HCT116 (cell line): Measurements from ENCODE around the gene CKMT2. TPM values are rescaled to one million over a fixed set of nuclear protein-coding genes. Genes with fewer than 3 reads are reported as not detected.

Source experiments
- ATAC-seq: fragments of 200-7000 bp; cut with Tn5 transposase; 2 replicates; pipeline ENCODE4 v1.9.1; 2020; ENCODE audit warnings: mild to moderate bottlenecking, moderate library complexity
- BruUV-seq: library from RNA; stranded (reverse); fragments of 400-500 nt; replicated peaks from 2 replicates; lab custom pipeline; 2021; lab: Mats Ljungman, UMichigan
- CTCF ChIA-PET: fragments of 300-600 bp; sonication (Branson Sonifier 250); formaldehyde crosslinking; loops from one replicate; lab custom pipeline; 2021; ENCODE audit warnings: antibody characterized with exemption; lab: Charles Lee
- POLR2A ChIA-PET: fragments of 300-600, 350-600 bp; sonication (Branson Sonifier 250); formaldehyde crosslinking; loops from one replicate; lab custom pipeline; 2021; ENCODE audit warnings: antibody characterized with exemption; lab: Charles Lee
- RAD21 ChIA-PET, 2 experiments: fragments of 300-600 bp; sonication (Branson Sonifier 250); formaldehyde crosslinking; loops; one replicate each; lab custom pipeline; 2023; ENCODE audit warnings: low total read pairs in 2 of 2; ENCODE audit not compliant: uncharacterized antibody in 2 of 2, unreplicated experiment in 2 of 2, low non-redundant PET in 1 of 2; lab: Charles Lee
- DNase-seq: peaks from one replicate; pipeline ENCODE4 v3.0.0-alpha.2; 2010; ENCODE audit warnings: low read depth, low spot score
- H2AFZ ChIP-seq: fragments of 200-600 bp; shearing (Covaris generic), sonication (generic); 2 replicates; pipeline ENCODE4 v1.6.1; 2017; ENCODE audit warnings: low read depth, mixed run types, mixed read lengths, antibody characterized with exemption, low read length; ENCODE audit not compliant: poor library complexity, severe bottlenecking
- H3K27ac ChIP-seq: 2 replicates; pipeline ENCODE4 v1.5.1; 2012; ENCODE audit warnings: low read depth, low read length
- H3K27me3 ChIP-seq: fragments of 200-600 bp; sonication (generic); 2 replicates; pipeline ENCODE4 v1.6.1; 2016; ENCODE audit warnings: mixed run types, low read length, mixed read lengths; ENCODE audit not compliant: insufficient read depth
- H3K36me3 ChIP-seq, 2 experiments: fragments of 200-500 bp in 1 of 2; fragments of 200-600 bp in 1 of 2; sonication (Bioruptor generic) in 1 of 2; sonication (generic) in 1 of 2; 2 replicates each; pipeline versions ENCODE4 v1.5.1 to v1.6.1; 2014 to 2016; ENCODE audit warnings: low read length in 2 of 2, inconsistent platforms in 1 of 2, mixed read lengths in 1 of 2, mixed run types in 1 of 2; ENCODE audit not compliant: insufficient read depth in 2 of 2, control insufficient read depth in 1 of 2
- H3K4me1 ChIP-seq, 2 experiments: fragments of 200-600 bp in 1 of 2; sonication (generic) in 1 of 2; 2 replicates each; pipeline versions ENCODE4 v1.5.1 to v1.6.1; 2012 to 2017; ENCODE audit warnings: low read length in 2 of 2, inconsistent platforms in 1 of 2, mild to moderate bottlenecking in 1 of 2, mixed read lengths in 1 of 2, mixed run types in 1 of 2, moderate library complexity in 1 of 2; ENCODE audit not compliant: insufficient read depth in 2 of 2, control insufficient read depth in 1 of 2
- H3K4me2 ChIP-seq: fragments of 200-600 bp; sonication (generic); 2 replicates; pipeline ENCODE4 v1.6.1; 2017; ENCODE audit warnings: mixed run types, low read length, mixed read lengths
- H3K4me3 ChIP-seq, 2 experiments: fragments of 200-600 bp in 1 of 2; sonication (generic) in 1 of 2; replicated peaks in 1 of 2; 2 replicates each; pipeline ENCODE4 v1.5.1; 2011 to 2016; ENCODE audit warnings: low read length in 2 of 2, control low read depth in 1 of 2, low read depth in 1 of 2, mild to moderate bottlenecking in 1 of 2, mixed read lengths in 1 of 2, mixed run types in 1 of 2
- H3K79me2 ChIP-seq: fragments of 200-600 bp; sonication (generic); 2 replicates; pipeline ENCODE4 v1.6.1; 2017; ENCODE audit warnings: mild to moderate bottlenecking, mixed run types, low read length, moderate library complexity, mixed read lengths; ENCODE audit not compliant: insufficient read depth
- H3K9ac ChIP-seq: fragments of 200-600 bp; sonication (generic); 2 replicates; pipeline ENCODE4 v1.6.1; 2016; ENCODE audit warnings: low read length, mixed read lengths
- H3K9me2 ChIP-seq: fragments of 200-600 bp; sonication (generic), shearing (Covaris generic); 2 replicates; pipeline ENCODE4 v1.6.1; 2017; ENCODE audit warnings: mixed run types, mild to moderate bottlenecking, moderate library complexity; ENCODE audit not compliant: insufficient read depth
- H3K9me3 ChIP-seq, 2 experiments: fragments of 200-500 bp in 1 of 2; fragments of 200-600 bp in 1 of 2; sonication (Bioruptor generic) in 1 of 2; sonication (generic) in 1 of 2; 2 replicates each; pipeline ENCODE4 v1.6.1; 2014 to 2017; ENCODE audit warnings: low read length in 2 of 2, mixed read lengths in 2 of 2, inconsistent platforms in 1 of 2, low read depth in 1 of 2, mild to moderate bottlenecking in 1 of 2, mixed run types in 1 of 2, moderate library complexity in 1 of 2; ENCODE audit not compliant: control insufficient read depth in 1 of 2, insufficient read depth in 1 of 2
- H4K20me1 ChIP-seq: fragments of 200-600 bp; sonication (generic), shearing (Covaris generic); 2 replicates; pipeline ENCODE4 v1.6.1; 2017; ENCODE audit warnings: mixed run types, mild to moderate bottlenecking, moderate library complexity; ENCODE audit not compliant: insufficient read depth
- CBX3 ChIP-seq: IDR thresholded peaks from 2 replicates; pipeline ENCODE4 v1.6.1; 2012; ENCODE audit warnings: low read depth
- CTCF ChIP-seq, 3 experiments: fragments of 200-600 bp in 1 of 3; sonication (generic) in 1 of 3; IDR thresholded peaks in 2 of 3; conservative IDR thresholded peaks in 1 of 3; 2 replicates each; pipeline ENCODE4 v1.5.1; 2012 to 2017; ENCODE audit warnings: low read depth in 2 of 3, low read length in 2 of 3, antibody characterized with exemption in 1 of 3, borderline replicate concordance in 1 of 3, control low read depth in 1 of 3, mild to moderate bottlenecking in 1 of 3, mixed read lengths in 1 of 3, mixed run types in 1 of 3, moderate library complexity in 1 of 3; ENCODE audit not compliant: insufficient read depth in 1 of 3
- ELF1 ChIP-seq: IDR thresholded peaks from 2 replicates; pipeline ENCODE4 v1.6.1; 2012; ENCODE audit warnings: low read depth, borderline replicate concordance
- EZH2 ChIP-seq: fragments of 200-600 bp; sonication (generic); IDR thresholded peaks from 2 replicates; pipeline ENCODE4 v1.6.1; 2017; ENCODE audit warnings: antibody characterized with exemption, mixed run types
- EZH2phosphoT487 ChIP-seq: fragments of 200-600 bp; IDR thresholded peaks from 2 replicates; pipeline ENCODE4 v1.6.1; 2018; ENCODE audit warnings: antibody characterized with exemption, borderline replicate concordance
- FOSL1 ChIP-seq: IDR thresholded peaks from 2 replicates; pipeline ENCODE4 v1.6.1; 2012; ENCODE audit warnings: low read depth
- JUND ChIP-seq: IDR thresholded peaks from 2 replicates; pipeline ENCODE4 v1.6.1; 2012
- POLR2A ChIP-seq: IDR thresholded peaks from 2 replicates; pipeline ENCODE4 v1.7.0; 2011; ENCODE audit warnings: borderline replicate concordance; ENCODE audit not compliant: insufficient read depth, insufficient read length; ENCODE audit errors: extremely low read depth
- SIN3A ChIP-seq: IDR thresholded peaks from 2 replicates; pipeline ENCODE4 v1.6.1; 2012; ENCODE audit warnings: low read depth
- SP1 ChIP-seq: IDR thresholded peaks from 2 replicates; pipeline ENCODE4 v1.6.1; 2012; ENCODE audit warnings: low read depth
- TCF7L2 ChIP-seq: IDR thresholded peaks from 2 replicates; pipeline ENCODE4 v1.7.0; 2011; ENCODE audit warnings: borderline replicate concordance, inconsistent platforms; ENCODE audit not compliant: insufficient read depth, insufficient read length; ENCODE audit errors: extremely low read depth
- ZBTB33 ChIP-seq: IDR thresholded peaks from 2 replicates; pipeline ENCODE4 v1.6.1; 2011; ENCODE audit warnings: mild to moderate bottlenecking, low read length, moderate library complexity; ENCODE audit not compliant: insufficient replicate concordance; ENCODE audit errors: extremely low read depth
- ZFX ChIP-seq: fragments of 450-650 bp; IDR thresholded peaks from 2 replicates; pipeline ENCODE4 v1.6.1; 2017
- ZNF274 ChIP-seq: fragments of 200-500 bp; sonication (Bioruptor generic); IDR thresholded peaks from 2 replicates; pipeline ENCODE4 v1.6.1; 2014; ENCODE audit warnings: mild to moderate bottlenecking, low read depth, low read length, inconsistent platforms
- intact Hi-C: fragments of 100-400 bp; cut with micrococcal nuclease; formaldehyde crosslinking; loops from 2 replicates; pipeline ENCODE4 v1.10.0; 2022
- total RNA-seq: library from RNA; stranded (reverse); gene quantifications from one replicate; pipeline ENCODE4 v1.2.1, GENCODE V29; 2021; ENCODE audit not compliant: unreplicated experiment

Gene CKMT2
- total RNA-seq, 1 experiment from 2014 or later, result not detected

GRCh38 chr5:81247441-81247972, 14.4 kb downstream of the CKMT2 start:
- peak overlapping the region; percentile 52 for H3K4me2 ChIP-seq
- peak; percentile 82 for ATAC-seq

GRCh38 chr5:81249240-81249639, 16.1 kb downstream of the CKMT2 start:
- Histone ChIP-seq H4K20me1 (no peaks in the 10 kb centered on the region), H2AFZ (no peak overlapping the region), H3K27ac (no peak overlapping the region), H3K36me3 (no peaks in the 10 kb centered on the region), H3K79me2 (no peaks in the 10 kb centered on the region), H3K4me1 (peaks cover 20 to 36% of the 10 kb centered on the region in 2 experiments), H3K9me3 (no peaks in the 10 kb centered on the region), H3K4me3 (no peak overlapping the region), H3K9ac (no peak overlapping the region), H3K27me3 (no peaks in the 10 kb centered on the region), H3K9me2 (no peaks in the 10 kb centered on the region), H3K4me2 (no peak overlapping the region)
- ATAC-seq (no peak), DNase-seq (no peak)
- ChIA-PET RAD21 (no interaction called here), POLR2A (no interaction called here), CTCF (no interaction called here)
- BruUV-seq, result no TSS peak
- intact Hi-C loops, result no loop called here
- no peak for TF ChIP-seq EZH2phosphoT487
- TF ChIP-seq JUND, result no peak
- no peak for TF ChIP-seq ZBTB33
- no peak for TF ChIP-seq POLR2A
- no peak for TF ChIP-seq EZH2
- TF ChIP-seq FOSL1, result no peak
- TF ChIP-seq ZNF274, result no peak
- TF ChIP-seq CBX3, result no peak
- TF ChIP-seq CTCF (IDR thresholded peaks at IDR 0.05 in 2 of 3, conservative IDR thresholded peaks at IDR 0.05 in 1 of 3; ENCODE audit: borderline replicate concordance in 1 of 3, insufficient read depth in 1 of 3, low read depth in 2 of 3, low read length in 2 of 3), result no peak
- no peak for TF ChIP-seq SIN3A

More at GRCh38 chr5:81247441-81247972, 14.4 kb downstream of the CKMT2 start:
- H2AFZ ChIP-seq, result no peak overlapping the region
- no peaks in the 10 kb centered on the region for H3K9me2 ChIP-seq
- RAD21 ChIA-PET, result no interaction called here
- H3K79me2 ChIP-seq, result no peaks in the 10 kb centered on the region
- H3K27ac ChIP-seq, result no peak overlapping the region; the same call in 1 of the 2 replicates
- no peak overlapping the region for H3K9ac ChIP-seq
- H3K4me1 ChIP-seq, result peaks cover 20 to 36% of the 10 kb centered on the region in 2 experiments
- H3K9me3 ChIP-seq, result no peaks in the 10 kb centered on the region
- POLR2A ChIA-PET, result no interaction called here
- TF ChIP-seq SP1 (peak; percentile 19; the same call in 1 of the 2 replicates), TCF7L2 (peak; percentile 38), FOSL1 (peak; percentile 36; the same call in 1 of the 2 replicates), ELF1 (no peak), JUND (peak; percentile 50), ZFX (no peak)
- CTCF ChIA-PET, result no interaction called here
- H3K36me3 ChIP-seq, result no peaks in the 10 kb centered on the region
- no peaks in the 10 kb centered on the region for H4K20me1 ChIP-seq
- intact Hi-C loops, result no loop called here
- no peak overlapping the region for H3K4me3 ChIP-seq
- H3K27me3 ChIP-seq, result no peaks in the 10 kb centered on the region
- DNase-seq, result peak; percentile 40
- no TSS peak for BruUV-seq
